Activated CD8-positive, alpha-beta memory T cell treated with anti-CD3 and anti-CD28 coated beads, Interleukin-2, amount 50 U/mL, for 24 hours (primary cell): Measurements from ENCODE around the gene NFIC.

Source experiments
- DNase-seq: peaks from one replicate; pipeline ENCODE4 v3.0.0-alpha.2; 2020; ENCODE audit errors: extremely low read depth

The NFIC gene

DNA sequence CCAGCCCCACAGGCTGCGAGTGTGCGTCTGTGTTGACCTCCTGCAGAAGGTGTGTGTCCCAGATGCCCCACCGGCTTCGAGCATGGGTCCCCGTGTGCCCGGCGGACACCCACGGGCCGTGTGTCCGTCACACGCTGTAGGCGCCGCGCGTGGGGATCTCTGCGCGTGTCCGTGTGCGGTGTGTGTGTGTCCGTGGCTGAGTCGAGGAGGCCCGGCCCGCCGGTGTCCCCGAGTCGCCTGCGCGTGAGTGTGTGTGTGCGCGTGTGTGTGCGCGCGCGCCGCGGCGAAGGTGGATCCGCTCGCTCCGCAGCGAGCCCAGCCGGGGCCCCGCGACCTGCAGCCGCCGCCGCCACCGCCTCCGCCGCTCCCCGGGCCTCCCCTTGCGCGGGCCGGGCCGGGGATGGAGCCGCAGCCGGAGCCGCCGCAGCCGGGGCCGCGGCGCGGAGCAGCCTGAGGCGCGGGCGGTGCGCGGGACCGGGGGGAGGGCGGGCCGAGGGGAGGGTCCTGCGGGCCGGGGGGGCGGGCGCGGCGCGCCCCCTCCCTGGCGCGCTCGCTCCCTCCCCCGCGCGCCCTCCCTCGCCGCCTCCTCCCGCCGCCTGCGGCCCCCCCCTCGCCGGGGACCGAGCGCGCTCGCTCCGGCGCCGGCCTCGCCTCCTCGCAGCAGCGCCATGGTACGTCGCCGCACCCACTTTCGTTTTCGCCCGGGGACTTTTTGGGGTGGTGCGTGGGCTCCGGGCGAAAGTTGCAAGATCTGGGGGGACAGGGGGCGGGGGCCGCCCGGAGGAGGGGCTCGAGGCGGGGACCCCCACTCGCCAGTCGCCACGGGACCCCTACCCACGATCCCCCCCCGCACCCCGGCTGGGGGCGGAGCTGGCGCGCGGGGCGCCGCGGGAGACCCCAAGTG lies 7.1 kb upstream of the NFIC start:
- DNase-seq, result no peak

DNA sequence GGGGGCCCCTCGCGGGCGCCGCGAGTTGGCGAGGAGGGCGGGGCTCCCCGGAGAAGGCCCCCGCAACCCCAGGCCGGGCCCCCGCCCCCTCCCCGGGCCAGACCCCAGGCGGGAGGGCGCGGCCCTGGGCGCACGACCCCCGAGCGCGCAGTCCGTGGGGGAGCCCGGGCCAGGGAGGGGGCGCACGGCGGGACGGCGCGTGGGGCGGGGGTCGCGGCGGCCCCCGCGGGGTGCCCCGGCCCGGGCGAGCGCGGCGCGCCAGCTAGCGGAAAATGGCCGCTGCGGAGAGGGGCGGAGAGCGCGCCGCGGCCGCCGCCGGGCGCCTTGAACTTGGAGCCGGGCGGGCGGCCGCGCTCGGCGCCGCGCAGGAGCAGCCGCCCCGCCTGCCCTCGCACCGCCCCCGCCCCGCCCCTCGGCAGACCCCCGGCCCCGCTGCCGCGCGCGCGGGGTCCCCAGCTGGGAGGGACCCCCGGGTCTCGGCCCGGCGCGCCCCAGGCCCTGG lies 6.4 kb upstream of the NFIC start:
- no peak for DNase-seq

DNA sequence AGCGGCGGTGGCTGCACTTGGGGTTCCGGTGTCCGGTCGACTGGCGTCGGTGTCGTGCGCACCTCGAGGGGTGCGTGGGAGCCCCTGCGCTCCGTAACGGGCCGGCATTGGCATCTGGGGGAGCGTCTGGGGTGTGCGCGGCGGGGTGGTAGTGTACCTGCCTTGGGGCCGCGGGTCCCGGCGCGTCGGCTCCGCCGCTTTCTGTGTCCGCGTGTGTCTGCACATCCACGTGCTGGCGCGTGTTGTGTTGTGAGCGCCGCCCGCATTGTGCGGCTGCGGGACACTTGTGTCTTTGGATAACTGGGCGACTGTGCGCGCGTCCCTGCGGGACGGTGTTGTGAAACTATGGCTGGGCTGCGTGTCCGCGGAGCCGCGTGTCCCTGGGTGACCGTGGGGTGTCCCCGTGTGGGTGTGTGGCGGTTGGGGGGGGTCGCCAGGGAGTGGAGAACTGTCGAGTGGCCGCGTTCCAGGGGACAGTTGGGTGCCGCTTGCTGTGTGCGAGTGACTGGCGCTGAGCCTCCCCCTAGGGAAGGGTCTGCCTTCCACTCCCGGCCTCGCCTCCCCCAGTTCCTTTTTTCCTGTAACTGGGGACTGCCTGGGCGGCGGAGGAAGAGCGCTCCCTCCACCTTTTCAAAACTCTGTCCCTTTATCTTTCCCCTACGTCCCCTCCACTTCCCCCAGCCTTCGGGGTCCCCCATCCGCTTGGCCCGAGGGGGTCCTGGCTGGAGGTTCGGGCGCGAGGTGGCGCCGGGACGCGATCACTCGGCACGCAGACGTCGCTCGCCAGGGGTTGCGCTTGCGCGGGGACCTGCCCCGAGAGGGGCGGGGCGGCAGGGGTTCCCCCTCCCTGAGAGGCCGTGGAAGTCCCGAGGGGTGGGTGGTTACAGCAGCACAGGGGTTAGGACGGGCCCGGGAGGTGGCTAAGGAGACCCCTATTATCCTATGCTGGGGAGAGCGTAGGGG lies 5.7 kb upstream of the NFIC start:
- peak; percentile 53 for DNase-seq

DNA sequence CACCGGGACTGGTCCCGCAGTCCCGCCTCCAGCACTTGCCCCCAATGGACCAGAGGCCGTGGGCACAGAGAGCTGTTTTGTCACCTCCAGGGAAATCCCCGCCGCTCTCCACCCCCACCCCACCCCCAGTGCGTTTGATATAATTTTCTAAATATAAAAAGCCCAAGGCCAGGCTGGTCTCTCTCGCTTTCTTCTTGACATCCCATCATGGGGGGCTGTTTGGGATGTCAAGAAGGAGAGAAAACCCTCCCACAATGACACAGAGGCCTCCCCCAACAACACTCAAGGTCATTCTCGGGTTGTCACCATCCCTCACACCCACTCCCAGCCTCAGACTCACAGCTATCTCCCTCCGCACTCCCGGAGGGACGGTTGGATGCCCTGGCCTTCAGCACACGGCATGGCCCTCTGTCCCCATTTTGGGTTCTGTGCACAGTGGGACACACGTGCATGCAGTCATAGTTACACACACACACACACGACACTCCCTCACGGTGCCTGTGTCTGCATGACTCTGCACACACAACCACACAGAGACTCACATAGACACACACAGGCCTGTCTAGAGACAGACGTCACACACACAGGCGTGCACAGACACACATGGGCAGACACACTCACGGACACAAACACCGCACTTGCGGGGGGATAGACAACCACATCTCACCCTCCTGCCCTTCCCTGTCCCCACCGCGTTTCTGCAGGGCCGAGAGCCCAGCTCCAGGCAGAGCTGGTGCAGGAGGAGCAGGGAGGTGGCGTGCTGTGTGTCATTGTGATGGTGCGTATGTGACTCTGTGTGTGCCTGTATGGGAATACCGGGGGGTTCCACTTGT lies 4.8 kb upstream of the NFIC start:
- no peak for DNase-seq

DNA sequence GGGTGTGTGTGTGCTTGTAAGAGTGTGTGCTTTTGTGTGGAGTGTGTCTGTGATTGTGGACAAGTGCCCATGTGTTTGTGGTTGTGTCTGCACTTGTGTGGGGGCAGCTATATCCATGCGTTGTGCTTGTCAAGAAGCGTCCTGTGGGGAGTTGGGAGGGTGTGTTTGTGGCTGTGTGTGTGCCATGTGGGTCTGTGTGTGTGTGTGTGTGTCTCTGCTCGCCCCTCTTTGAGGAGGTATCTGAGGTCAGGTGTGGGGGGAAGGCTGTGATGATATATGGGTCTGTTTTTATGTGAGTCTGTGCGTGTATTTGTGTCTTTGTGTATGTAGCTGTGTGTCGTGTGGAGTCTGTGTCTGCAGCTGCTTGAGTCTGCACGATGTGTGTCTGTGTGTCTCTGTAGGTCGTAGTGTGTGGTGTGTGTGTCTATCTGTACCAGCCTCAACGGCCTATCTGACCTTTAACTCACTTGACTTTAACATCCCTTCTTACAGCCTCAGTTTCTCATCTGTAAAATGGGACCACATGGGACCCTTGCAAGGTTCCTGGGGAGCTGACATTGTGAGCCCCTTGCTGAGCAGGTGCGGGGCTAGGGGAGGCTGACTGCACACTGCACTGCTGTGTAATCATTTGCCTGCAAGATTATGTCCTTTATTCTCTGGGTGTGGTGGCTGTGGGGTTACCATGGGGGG lies 4.0 kb upstream of the NFIC start:
- no peak for DNase-seq

DNA sequence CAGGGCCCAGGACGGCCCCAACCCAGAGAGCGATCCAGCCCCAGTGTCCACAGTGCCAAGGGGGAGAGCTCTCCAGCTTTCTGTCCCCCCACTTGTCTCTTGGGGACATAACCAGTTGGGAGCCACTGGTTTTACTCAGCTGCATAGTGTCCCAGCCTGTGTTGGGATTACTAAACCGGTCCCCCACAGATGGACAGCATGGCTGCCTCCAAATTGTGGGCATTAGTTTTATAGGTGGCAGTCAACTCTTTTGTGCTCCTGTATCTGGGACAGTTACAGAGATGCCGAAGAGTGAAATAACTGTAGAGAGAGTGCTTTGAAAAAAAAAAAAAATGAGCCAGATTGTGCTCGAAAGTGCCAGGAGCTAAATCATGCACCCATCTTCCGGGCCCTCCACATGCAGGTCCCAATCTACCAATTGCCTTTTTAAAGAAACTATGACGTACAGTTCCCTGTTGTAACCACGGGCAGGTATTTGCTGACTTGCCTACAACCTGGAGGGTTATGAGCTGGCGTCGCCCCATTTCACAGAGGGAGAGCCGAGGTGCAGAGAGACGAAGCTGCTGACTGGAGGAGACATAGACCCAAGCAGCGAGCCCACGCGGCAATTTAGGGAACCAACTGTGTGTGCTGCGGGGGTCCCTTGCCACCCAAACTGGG lies 2.4 kb upstream of the NFIC start:
- no peak for DNase-seq

DNA sequence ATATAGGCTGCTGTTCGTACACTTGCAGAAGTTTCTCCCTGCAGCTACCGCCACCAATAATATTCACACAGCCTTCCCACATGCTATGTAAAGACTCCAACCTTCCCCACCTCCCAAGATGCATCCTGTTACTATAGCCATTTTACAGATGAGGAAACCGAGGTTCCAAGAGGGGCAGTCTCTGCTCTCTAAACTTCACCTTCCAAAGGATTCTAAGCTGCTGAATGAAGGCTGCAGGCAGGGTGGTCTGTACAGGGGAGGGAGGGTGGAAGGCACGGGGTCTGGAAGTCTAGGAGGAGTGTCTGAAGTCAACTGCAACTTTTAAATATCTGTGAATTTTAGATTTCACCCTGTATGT lies 1.9 kb upstream of the NFIC start:
- DNase-seq, result no peak

DNA sequence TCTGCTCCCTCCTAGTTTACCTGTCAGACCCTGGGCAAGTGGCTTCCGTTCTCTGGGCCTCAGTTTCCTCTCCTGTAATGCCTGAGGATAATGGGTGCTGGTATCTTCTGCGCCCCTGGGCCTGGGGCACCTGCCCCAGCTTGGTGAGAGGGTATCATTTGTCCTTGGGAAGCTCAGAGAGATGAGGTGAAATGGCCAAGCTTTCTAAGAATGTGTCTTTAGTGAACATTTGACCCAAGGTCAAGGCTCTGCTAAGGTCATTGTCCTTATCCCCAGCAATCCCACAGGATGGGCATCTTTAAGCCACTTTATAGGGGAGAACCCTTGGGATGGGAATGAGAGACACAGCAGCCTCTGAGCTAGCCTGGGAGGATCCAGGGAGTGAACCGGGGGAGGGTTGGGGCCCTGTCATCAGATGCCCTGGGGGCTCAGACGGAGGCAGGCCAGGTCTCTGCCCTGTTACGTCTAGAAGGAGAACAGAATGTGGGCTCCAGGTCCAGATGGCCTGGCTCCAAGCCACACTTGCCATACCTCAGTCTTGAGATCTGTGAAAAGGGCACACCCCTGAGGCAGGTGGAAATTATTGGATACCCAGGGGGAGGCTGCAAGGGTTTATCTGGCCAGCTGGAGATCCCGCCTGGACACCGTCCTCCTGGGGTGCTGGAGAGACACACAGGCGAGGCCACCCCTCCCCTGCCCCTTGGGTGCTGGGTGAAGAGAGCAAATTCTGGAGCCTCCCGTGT lies 1.1 kb upstream of the NFIC start:
- no peak for DNase-seq

DNA sequence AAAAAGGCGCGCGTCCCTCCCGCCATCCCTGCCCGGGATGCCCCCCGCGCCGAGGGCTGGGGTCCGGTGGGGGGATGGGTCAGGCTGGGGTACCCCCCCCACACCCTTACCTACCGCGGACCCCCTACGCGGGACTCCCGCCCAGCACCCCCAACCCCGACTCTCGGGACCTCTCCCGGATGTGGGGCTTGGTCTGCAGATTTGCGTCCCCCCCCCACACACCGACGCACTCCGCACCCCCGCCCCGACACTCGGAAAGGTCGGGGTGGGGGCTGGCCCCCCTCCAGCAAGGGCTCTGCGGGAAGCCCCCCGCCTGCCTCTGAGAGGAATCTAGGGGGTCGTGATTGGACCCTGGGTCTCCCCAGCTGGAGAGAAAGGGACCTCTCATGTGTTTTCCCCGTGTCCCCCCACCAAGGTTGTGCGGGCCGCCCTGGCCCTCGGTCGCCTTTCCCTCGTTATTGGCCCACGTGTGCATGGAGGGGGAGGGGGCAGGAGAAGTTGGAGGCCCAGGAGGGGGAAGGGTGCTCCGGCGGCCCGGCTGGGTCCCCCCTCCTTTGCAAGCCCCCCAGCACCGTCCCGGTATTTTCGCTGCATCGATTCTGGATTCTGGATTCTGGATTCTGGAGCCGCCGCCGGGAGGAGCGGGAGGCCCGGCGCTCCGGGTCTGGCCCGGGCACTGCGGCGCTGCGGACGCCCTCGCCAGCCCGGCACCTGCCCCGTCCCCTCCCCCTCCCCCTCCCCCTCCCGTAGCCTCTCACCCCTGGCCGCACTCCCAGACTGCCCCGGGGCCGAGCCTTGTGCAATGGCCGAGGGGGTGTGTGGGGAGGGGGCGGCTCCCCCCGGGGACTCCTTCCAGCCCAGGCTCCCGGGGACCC lies 607 bp downstream of the NFIC start:
- DNase-seq, result no peak

DNA sequence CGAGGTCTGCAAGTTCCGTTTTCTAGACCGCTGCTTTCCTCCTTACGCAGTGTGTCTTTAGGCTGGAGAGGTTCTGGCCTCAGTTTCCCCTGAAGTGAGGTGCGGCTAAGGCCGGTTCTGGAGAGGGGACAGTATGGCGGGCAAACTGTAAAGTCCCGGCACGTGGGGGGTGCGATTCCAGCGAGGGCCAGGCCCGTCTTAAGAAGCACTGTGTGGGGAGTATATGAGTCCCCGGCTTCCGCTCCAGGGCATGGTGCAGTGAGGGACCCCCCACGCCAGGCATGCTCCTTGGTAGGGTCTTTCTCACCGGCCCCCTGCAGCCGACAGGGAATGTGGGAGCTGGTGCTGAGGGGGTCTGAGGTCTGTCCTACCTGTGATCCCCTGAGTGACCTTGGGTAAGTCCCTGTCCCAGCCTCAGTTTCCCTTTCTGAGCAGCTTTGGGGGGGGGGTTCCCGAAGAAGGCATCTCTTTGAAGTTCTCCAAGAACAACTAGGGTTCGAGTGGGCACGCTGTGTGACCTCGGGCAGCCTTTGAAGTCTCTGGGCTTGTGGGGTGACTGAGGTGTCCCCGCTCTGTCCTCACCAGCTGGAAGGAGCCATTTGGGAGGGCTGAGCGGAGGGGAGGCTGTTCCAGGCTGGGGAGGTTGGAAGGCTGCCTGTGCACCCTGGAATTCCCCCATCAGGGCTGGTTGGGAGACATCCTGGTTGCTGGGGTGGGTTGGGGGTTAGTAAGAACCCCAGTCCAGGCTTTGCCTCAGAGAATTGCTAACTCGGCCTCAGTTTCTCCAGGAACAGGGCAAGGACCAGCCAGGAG lies 1.5 kb downstream of the NFIC start:
- no peak for DNase-seq

DNA sequence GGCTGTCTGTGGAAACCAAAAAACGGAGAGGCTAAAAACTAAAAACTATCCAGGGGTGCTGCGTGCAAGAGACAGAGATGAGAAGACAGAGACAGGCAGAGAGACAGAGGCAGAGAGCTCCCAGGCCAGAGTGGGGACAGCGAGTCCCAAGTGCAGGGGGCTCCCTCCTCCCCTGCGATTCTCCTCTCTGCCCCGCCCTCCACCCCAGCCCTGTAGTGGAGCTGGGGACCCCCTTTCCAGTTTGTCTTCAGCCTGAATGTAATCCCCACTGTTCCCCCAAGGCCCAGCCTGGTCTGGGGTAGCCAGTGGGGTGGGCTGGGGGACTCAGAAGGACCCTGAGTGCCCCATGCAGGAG lies 2.0 kb downstream of the NFIC start:
- DNase-seq, result no peak

DNA sequence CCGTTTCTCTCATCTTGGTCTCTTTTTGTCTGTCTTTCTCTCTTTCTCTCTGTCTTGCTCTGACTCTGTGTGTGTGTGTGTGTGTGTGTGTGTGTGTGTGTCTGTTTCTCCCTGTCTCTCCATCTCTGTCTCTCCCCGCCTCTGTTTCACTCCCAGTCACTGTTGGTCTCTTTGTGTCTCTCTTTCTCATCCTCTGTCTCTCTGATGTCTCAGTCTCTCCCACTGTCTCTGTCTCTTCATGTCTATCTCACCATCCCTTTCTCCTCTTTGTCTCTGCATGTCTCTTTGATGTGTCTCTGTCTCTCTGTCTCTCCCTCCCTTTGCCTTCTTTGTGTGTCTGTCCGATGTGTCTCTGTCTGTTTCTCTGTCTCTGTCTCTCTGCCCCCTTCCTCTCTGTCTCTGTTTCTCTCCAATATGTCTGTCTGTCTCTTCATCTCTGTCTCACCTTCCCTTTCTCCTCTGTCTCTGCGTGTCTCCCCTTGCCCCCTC lies 2.5 kb downstream of the NFIC start:
- no peak for DNase-seq

DNA sequence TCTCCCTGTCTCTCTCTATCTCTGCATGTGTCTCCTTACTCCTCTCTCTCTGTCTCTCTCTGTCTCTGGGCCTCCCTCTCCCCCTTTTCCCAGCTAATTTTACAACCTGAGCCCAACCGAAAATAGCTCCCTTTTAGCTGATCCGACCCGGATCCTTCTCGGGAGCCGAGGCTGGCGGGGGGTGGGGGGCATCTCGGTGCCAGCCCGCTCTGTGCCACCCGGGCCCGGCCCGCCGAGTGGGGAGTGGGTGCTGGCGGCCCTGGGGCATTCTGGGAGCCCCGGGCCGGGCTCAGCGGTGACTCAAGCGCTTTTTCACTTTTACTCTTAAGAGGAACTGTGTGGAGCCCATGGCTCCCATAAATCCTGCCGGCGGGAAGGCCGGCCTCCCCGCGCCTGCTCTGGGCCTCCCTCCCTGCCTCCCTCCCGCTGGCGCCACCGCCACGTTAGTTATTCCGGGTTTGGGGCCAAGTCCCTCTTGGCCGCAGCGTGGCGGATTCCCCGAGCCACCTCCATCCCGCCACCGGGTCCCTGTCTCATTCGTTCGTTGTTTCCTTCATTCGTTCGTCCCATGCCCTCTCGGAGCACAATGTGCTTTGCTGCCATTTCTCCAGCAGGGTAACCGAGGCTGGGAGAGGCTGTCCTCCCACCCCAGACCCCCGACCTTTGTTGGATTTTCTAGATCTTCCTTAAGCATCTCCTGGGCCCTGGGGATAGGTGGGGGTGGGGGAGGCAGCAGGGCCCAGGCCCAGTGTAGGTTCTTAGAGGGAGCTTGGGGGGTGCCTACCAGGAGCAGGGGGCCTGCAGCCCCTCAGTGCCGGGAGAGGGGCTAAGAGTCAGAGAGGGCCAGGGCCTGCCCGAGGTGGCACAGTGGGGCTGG lies 3.2 kb downstream of the NFIC start:
- DNase-seq, result no peak

DNA sequence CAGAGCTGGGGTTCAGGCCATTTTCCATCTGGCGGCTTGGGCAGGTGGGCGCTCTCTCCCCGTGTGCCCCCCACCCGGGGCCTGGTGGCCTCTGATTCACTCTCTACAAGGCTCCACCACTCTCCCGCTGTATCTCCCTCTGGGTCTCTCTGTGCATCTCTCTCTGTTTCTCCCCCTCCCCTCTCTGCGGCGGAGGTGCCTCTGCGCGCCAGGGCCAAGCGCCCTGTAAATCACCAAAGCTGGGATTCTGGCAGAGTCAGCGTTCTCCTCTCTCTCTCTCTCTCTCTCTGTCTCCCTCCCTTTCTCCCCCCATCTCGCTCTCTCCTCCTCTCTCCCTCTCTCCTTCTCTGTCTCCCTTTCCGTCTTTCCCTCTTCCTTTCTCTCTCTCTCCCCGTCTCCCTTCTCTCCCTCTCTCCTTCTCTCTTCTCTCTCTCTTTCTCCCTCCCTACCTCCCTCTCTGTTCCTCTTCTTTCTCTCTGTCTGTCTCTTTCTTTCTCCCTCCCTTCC lies 3.9 kb downstream of the NFIC start:
- no peak for DNase-seq

DNA sequence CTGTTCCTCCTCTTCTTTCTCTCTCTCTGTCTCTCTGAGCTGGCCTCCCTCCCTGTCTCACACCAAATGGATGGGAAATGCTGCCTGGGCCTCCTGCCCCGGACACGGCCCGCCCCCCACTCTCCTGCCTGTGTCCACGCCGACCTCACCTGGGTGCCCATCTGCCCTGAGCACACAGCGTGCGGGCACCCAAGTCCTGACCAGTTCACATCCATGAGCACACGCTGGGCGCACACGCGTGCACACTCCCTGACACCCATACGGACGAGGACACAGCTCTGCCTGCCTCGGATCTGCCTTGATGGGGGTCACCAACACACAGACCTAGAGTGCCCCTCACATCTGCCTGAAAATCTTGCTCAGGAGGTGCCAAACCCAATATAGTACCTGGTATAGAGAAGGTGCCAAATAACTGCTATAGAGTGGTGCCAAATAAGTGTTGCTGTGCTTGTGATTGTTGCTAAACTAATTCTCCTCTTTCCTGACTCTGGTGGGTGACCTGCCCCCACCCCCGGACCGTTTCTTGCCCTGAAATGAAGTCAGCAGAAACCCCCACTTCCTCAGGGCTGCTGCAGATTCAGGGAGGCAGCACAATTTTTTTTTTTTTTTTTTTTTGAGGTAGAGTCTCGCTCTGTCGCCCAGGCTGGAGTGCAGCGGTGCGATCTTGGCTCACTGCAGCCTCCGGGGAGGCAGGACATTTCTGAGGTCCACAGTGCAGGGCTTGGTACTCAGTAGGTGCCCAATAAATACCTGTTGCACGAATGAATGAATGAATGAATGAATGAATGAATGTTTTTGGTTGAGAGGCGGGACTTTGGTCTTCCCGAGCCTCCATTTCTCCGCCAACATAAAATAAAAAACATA lies 4.6 kb downstream of the NFIC start:
- DNase-seq, result no peak

DNA sequence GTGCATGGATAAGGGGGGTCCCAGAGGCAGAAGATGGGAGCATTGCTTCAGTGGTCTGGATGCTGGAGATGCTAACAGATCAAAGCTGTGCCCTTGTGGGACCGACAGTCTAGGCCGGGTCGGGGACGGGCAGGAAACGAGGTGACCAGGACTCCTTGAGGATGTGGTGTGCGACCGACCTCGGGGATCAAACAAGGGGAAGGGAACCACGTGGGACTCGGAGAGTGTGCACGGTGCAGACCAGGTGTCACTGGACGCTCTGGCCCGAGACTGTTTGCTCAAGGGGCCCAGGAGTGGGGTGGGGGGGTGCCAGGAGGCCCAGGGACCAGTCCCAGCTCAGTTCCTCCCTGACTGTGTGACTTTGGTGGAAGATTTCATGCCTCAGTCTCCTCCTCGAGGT lies 6.0 kb downstream of the NFIC start:
- no peak for DNase-seq
